Fibroblast of skin of right biceps (primary cell): ENCODE measurements around the gene SVOPL.

ENCODE experiments used
- DNase-seq: peaks from one replicate; pipeline ENCODE4 v3.0.0-alpha.2; 2013

Gene SVOPL

DNA sequence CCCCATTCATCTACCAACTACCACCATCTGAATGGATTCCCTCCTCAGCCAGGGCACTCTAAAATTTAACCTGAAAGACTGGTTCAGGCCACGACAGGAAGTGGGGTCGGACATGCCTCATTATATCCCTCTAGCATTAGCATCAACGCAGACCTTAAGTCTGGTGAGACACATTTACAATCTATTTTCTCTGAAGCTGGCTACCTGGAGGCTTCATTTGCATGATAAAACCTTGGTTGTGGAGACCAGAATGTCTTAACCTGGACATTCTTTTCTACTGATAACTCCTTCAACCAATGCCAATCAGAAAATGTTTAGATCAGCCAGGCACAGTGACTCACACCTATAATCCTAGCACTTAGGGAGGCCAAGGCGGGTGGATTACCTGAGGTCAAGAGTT is 42.3 kb downstream of the SVOPL start:
- no peak for DNase-seq

DNA sequence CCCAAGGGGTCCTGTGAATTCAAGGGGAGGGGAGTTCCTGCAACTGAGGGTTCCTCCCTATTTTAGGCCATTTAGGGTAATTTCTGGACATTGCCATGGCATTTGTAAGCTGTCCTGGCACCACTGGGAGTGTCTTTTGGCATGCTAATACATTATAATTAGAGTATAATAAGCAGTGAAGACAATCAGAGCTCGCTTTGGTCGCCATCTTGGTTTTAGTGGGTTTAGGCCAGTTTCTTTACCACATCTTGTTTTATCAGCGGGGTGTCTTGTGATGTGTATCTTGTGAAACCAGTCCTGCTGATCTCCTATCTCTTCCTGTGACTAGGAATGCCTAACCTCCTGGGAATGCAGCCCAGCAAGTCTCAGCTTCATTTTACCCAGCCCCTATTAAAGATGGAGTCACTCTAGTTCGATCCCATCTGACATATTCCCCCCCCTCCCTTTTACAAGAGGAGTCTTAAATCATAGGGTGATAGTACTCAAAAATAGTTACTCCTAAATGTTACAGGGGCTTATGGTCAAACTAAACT is 43.2 kb downstream of the SVOPL start:
- DNase-seq, result no peak

DNA sequence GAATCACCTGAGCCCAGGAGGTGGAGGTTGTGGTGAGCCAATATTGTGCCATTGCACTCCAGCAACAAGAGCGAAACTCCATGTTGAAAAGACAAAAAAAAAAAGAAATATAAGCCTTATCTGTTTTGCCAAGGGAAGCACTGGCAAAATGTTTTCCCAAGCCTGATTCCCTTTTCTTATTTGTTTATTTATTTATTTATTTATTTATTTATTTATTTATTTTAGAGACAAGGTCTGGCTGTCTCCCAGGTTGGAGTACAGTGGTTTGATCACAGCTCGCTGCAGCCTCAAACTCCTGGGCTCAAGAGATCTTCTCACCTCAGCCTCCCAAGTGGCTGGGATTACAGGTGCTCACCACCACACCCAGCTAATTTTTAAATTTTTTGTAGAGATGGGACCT is 44.2 kb downstream of the SVOPL start:
- DNase-seq, result no peak

DNA sequence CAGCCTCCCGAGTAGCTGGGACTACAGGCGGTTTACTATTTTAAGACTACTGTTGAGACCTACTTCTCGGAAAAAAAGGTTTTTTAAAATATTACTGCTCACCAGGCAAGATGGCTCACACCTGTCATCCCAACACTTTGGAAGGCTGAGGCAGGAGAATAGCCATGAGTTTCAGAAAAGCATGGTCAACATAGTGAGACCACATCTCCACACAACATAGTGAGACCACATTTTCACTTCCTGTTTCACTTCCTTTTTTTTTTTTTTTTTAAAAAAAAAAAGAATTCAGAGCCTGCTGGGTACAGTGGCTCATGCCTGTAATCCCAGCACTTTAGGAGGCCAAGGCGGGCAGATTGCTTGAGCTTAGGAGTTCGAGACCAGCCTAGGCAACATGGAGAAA is 46.5 kb downstream of the SVOPL start:
- DNase-seq, result no peak

DNA sequence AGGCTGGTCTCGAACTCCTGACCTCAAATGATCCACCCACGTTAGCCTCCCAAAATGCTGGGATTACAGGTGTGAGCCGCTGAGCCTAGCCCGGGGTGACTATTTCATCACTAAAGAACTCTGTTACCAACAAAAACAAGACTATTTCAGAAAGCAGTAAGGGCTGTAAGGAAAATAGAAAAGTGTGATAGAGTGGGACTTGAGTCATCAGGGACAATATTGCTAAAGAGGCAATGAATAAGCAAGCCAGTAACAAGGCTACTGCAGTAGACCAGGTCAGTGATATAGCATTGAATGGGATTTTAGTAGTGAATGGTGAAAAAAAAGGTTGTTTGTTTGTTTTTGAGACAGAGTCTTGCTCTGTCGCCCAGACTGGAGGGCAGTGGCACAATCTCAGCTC is 51.7 kb downstream of the SVOPL start:
- no peak for DNase-seq

DNA sequence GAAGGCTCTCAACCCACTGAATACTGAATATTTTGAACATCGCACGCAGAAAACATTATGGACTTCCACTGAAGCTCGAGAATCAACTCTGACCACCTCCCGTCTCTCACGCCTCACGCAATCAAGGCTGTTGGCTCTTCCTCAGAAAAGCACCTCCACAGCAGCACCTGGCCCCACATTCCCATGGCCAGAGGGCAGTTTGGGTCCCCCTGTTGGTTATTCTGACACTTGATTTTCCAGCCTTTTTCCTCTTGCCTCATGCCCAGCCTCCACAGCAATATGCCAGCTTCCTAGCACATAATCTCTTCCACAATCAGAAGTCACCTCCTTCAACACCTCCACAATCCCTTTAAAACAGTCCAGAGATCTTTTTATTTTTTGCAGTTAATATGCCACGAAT is 55.9 kb downstream of the SVOPL start:
- no peak for DNase-seq

DNA sequence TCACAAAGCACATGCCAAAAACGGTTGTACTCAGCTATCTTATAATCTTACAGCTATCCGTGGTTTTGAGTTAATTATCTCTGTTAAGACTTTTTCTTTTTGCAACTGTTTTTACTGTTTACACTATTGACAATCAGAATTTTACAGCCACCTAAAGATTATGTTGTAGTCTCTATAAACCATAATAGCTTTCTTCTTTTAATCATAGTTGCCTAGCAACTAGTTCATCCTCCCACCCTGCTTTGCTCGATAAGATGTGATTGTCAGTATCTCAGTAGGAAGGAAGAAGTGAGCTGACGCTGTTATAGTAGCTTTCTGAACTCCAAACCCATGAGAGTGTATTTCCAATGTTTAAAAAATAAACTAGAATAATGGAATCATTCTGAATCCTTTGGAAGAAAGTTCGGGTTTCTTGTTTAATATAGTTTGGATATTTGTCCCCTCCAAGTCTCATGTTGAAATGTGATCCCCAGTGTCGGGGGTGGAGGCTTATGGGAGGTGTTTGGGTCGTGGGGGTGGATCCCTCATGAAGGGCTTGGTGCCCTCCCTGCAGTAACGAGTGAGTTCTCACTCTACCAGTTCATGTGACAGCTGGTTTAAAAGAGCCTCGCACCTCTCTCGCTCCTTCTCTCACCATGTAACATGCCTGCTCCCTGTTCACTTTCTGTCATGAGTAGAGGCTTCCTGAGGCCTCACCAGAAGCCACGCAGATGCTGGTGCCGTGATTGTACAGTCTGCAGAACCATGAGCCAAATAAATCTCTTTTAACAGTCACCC is 68.1 kb downstream of the SVOPL start:
- DNase-seq, result no peak

DNA sequence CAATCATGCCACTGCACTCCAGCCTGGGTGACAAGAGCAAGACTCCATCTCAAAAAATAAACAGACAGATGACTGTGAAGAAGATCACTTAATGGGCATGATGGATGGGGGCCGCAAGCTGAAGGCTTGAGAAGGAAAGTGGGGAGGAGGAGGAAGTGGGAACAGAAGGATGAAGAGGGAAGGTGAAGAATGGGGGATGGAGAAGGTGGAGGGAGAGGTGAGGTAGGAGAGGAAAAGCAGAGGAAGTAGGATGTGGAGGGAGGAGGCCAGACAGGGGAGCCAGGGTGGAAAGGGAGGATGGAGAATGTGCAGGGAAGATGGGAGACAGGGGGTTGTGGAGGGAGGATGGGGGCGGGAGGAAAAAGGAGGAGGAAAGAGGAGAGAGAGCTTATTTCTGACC is 68.8 kb downstream of the SVOPL start:
- DNase-seq, result no peak

DNA sequence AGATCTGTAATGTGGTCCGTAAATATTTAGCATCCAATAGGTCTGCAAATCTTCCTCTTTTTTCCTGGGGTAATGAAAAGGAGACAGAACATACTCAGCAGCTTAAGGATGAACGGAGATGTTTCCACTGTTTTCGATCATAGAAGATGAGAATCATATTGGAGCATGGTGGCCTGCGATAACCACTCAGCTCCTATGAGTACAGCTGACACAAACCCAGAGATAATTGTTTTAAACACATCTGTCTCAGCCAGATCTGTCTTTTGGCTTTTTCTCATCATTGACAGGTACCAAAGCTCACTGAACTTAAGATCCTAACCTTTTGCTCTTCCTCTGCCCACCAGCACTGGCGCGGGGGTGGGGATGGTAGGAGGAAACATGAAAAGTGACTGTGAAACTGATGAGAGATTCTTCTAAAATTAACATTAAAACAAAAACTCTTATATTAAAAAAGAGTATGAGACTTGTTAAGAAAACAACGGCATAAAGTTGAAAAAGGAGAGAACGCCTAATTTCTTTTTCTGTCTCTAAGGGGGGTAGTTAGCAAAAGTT is 71.0 kb downstream of the SVOPL start:
- DNase-seq, result no peak

DNA sequence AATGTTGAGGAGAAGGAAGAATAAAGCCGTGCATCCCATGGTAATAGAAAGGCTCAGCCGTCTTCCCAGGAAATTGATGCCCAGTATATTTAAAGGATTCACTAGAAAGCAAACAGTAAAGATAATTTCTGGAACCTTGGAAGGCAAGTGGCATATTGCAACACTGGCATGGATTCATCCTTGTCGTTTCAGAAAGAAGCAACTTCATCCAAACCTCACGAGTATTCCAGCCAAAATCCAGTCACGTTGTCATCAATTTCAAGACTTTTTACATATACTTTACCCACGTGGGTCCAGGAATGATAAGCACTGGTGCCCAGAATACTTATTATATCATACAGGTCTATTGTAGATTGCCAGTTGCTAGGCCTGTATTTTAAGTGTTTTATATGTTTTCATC is 73.8 kb downstream of the SVOPL start:
- no peak for DNase-seq

DNA sequence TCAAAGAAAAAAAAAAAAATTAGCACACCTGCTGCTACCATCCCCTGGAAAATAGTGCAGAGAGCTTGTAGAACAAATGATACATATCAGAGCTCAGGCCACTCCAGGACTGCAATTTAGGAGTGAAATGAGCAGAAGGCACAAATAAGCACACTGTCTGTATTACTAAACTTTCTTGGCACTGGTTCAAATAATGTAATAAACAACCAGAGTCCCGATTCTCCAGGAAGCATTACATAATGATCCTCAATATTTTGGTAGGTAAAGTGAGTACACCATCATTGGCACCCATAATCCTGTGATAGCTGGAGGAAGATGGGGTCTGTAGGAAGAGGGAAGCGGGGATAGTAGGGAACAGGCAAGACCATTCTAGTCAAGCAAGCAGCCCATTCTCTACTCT is 74.3 kb downstream of the SVOPL start:
- DNase-seq, result no peak

DNA sequence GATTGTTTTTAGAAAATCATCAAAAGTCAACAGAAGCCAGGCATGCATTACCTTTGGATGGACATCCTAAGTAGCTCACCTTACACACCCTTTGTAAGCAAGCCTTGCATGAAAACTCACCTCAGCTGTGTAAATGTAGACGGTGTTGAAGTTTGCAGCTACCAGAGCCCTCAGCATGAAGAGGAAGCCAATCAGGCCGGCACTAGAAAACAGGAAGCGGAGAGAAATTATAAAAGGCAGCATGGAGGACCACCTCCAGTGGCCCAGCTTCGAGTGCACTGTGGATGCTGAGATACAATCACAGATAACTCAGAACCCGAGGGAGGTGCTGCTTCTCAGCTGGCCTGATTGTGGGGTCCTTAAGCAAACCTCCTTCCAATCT is 75.3 kb downstream of the SVOPL start:
- no peak for DNase-seq

DNA sequence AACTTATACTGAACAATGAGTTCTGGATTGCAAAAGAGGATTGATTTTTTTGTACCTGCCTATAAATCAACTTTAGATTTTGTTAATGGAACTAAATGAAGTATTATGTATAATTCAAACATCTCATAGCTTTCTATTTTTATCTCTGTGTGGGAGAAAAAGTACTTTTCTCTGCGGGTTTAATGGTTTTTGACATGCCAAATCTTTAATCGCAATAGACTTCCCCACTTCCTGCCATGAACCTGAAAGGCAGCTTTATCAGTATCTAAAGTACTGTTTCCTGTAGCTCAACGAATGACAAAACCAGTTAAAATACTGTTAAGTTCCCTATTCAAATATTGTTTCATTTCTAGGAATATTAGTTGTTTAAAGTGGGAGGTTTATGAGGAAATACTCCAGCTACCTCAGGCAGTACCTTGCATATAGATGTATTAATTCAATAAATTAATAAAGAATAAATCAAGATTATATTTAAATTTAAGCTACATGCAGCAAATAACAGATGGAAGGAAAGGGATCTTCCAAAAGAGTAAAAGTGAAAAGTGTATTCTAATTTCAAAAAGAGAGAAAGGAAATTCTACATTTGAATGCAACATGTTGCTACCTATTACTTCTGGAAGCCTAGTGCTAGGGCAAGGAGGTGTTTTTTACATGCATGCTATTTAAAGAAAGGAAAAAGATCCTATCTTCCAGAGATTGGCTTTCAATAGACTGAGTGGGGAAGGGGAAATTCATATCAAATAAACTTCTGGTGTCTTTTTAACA is 75.9 kb downstream of the SVOPL start:
- DNase-seq, result no peak

DNA sequence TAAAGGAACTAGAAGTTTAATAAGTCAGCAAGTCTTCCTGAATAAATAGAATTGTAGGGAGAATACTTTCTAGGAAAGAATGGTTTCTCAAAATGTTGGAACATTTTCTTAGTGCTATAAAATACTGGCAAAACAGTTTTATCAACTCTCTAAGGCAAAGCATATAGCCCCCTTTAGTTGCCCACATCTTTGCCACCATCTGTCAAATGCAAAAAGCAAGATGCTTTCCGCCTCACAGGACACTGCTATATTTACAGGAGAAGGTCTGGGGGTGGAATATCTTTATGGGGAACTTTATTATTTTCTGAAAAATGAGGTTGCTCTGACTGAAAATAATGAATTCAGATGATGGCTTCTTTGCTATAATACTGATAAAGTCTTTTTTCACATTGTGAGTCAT is 78.3 kb downstream of the SVOPL start:
- DNase-seq, result no peak

DNA sequence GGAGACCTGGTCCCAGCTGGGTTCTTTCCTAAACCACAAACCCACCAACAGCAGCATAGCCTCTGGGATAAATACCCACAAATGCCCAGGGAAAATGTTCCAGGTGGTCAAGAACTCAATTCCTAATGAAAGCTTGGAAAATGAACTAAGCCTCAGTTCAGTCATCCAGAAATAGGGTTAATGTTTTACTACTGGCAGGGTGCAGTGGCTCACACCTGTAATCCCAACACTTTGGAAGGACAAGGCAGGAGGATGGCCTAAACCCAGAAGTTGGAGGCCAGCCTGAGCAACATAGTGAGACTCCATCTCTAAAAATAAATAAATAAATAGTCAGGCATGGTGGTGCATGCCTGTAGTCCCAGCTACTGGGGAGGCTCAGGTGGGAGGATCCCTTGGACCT is 82.2 kb downstream of the SVOPL start:
- DNase-seq, result no peak

DNA sequence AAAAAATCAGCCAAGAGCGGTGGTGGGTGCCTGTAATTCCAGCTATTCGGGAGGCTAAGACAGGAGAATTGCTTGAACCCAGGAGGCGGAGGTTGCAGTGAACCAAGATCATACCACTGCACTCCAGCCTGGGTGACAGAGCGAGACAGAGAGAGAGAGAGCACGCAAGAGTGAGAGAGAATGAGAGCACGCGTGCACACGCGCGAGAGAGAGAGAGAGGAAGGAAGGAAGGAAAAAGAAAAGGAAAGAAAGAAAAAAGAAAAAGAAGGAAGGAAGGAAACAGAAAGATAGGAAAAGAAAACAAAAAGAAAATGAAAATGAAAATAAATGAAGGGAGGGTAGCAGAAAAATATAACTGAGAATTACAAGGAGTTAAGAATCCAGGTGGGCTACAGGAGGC is 82.7 kb downstream of the SVOPL start:
- no peak for DNase-seq

DNA sequence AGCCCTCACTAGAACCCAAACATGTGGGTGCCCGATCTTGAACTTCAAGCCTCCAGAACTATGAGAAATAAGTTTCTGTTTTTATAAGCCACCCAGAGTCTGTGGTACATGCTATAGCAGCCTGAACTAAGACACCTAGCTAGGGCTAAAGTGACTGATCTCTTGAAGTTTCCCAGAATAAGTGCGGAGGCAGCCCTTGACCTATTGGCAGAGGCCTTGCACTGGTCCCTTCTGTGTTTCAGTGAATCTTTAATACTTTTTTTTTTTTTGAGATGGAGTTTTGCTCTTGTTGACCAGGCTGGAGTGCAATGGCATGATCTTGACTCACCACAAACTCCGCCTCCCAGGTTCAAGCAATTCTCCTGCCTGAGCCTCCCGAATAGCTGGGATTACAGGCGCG is 85.1 kb downstream of the SVOPL start:
- DNase-seq, result no peak

DNA sequence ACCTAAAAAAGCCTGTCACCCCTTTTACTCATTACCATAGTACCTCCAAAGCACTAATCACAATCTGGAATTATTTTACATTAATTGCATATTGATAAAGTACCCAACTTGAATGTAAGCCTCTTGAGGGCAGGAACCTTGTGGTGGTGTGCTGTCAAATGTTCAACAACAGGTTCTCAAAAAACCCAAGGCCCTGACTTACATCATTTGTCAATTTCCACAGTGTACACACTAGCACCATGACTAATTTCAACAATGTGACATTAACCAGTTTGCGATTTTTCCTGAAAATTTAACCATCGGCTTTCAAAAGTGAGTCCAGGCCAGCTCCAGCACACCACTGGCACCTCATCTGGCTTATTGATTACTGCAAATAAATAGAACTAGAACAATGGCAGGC is 87.5 kb downstream of the SVOPL start:
- DNase-seq, result no peak

DNA sequence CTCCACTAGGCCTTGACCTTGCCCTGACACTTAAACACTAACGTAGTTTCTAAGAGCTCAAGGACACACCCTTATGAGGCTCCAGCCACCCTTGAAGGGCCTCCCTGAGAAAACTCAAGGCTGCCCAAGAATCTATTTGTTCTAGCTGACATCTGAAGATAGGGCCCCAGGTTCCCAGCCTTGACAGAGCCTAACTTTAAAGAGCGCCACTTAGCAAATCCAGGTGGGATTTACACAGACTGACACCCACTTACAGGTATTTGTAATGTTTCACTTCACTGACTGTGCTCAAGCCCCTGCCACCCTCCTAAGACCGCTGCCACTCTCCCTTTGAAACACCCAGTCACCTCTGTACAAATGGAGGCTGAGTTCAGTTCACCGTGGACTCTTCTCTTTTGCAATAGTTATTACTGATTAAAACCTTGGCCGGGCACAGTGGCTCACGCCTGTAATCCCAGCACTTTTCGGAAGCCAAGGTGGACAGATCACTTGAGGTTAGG is 90.4 kb downstream of the SVOPL start:
- no peak for DNase-seq

DNA sequence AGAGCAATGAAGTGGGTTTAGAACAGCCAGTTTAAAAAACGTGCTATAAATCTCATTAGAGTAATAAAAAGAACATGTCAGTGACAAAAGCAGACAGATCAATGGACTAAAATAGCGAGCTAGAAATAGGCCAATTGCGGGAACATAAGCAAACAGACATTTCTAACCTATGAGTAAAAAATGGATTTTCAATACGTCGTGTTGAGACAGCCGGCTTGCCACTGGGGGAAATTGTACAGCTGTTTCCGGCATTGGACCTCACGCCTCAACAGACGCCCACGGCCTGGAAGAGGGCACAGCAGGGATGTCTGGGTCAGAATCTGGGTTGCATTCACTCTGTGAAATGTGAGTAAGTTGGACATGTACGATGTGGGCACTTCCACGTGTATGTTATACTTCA is 92.9 kb downstream of the SVOPL start:
- DNase-seq, result no peak

DNA sequence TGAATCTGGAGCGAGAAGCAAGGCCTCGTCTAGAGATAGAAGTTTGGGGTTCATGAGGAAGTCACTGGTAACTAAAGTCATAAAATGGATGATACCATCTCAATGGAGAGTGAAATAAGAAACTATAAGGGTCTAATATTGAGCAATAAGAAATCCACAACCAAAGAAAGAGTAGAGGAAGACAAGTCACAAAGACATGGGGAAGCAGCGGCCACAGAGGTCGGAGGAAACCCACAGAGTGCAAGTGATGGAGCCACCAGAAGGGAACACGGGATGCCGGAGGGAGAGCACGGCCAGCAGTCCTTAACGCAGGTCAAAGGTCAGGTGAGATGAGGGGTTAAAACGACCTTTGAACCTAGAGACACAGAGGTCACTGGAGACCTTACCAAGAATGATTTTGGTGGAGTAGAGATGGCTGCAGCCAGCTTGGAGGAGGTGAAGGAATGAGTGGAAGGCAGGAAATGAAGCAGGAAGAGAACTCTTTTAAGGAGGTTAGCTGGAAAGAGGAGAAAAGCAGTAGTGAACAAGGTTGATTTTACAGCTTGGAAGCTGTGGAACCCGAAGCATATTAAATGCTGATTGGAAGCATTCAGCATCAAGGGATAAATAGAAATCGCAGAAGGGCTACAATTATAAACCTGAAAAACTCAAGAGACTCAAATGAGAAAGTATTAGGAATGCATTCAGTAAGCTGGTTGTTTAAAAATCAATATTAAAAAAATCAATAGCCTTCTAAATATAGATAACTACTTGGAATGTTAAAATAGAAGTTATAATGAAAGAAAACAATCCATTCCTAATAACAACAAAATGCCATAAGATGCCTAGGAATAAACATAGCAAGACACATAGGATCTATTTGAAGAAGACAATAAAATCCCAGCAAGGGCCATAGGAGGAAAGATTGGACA is 93.7 kb downstream of the SVOPL start:
- no peak for DNase-seq

DNA sequence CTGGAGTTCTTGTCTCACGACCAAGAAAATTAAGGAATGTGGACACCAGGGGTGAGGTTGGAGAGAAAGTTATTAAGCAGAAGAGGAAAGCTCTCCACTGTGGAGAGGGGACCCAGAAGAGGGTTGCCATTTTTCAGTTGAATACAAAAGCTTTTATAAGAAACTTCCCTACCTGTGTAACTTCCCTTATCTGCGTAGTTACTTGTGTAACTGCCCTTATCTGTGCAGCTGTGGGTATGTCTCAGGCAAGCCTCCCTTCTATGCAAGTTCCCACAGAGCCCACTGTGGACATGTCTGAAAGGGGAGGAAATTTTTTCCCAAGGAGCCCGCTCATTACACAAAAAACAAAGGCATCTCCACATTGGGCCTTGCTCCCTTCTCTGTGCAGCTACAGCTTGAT is 94.9 kb downstream of the SVOPL start:
- DNase-seq, result no peak
